Natural killer cell (primary cell): ENCODE measurements around the gene ZBTB17. TPM values are rescaled to one million over a fixed set of nuclear protein-coding genes. Genes with fewer than 3 reads are reported as not detected.
A peak's percentile ranks its signal among the peaks of the same experiment; 100 is the strongest.

ENCODE experiments used
- ATAC-seq, 3 donors: fragments of 150-1000 bp in 2 of 3; fragments of 200-7000 bp in 1 of 3; cut with Tn5 transposase; 1 replicate in 1 of 3; 2 replicates in 2 of 3; pipeline ENCODE4 v1.10.0; 2021; ENCODE audit warnings: mild to moderate bottlenecking in 2 of 3, moderate library complexity in 2 of 3
- DNase-seq, 2 donors: peaks; one replicate each; pipeline versions ENCODE4 v3.0.0 to v3.0.0-alpha.2; 2013 to 2021; ENCODE audit warnings: mixed read lengths in 1 of 2
- H3K27ac ChIP-seq: one replicate; pipeline ENCODE4 v1.5.1; 2013; ENCODE audit warnings: mild to moderate bottlenecking, low read length
- H3K27me3 ChIP-seq: one replicate; pipeline ENCODE4 v1.6.1; 2013; ENCODE audit warnings: low read length; ENCODE audit not compliant: control insufficient read depth, insufficient read depth
- H3K36me3 ChIP-seq: one replicate; pipeline ENCODE4 v1.6.1; 2013; ENCODE audit warnings: low read length; ENCODE audit not compliant: control insufficient read depth, insufficient read depth
- H3K4me1 ChIP-seq: one replicate; pipeline ENCODE4 v1.6.1; 2013; ENCODE audit warnings: low read length; ENCODE audit not compliant: control insufficient read depth, insufficient read depth
- H3K4me3 ChIP-seq: one replicate; pipeline ENCODE4 v1.5.1; 2013; ENCODE audit warnings: low read length
- H3K9me3 ChIP-seq: one replicate; pipeline ENCODE4 v1.6.1; 2013; ENCODE audit warnings: low read length; ENCODE audit not compliant: control insufficient read depth, insufficient read depth
- H3K27ac Mint-ChIP-seq, 2 donors: one replicate each; pipeline ENCODE4 v1.8.0; 2022; ENCODE audit warnings: mild to moderate bottlenecking in 2 of 2, mixed read lengths in 2 of 2, moderate library complexity in 1 of 2
- H3K27me3 Mint-ChIP-seq, 2 donors: one replicate each; pipeline ENCODE4 v1.8.0; 2022; ENCODE audit warnings: low read depth in 2 of 2, mixed read lengths in 2 of 2
- H3K36me3 Mint-ChIP-seq: one replicate; pipeline ENCODE4 v1.8.0; 2022; ENCODE audit warnings: mixed read lengths
- H3K4me1 Mint-ChIP-seq, 2 donors: one replicate each; pipeline ENCODE4 v1.8.0; 2022; ENCODE audit warnings: mixed read lengths in 2 of 2
- H3K4me3 Mint-ChIP-seq: one replicate; pipeline ENCODE4 v1.8.0; 2022; ENCODE audit warnings: mild to moderate bottlenecking, moderate library complexity, mixed read lengths
- H3K9me3 Mint-ChIP-seq, 2 donors: one replicate each; pipeline ENCODE4 v1.8.0; 2022; ENCODE audit warnings: mixed read lengths in 2 of 2
- CTCF ChIP-seq: fragments of 200-600 bp; IDR thresholded peaks from one replicate; pipeline ENCODE4 v1.8.0; 2022; ENCODE audit warnings: antibody characterized with exemption
- WGBS: methylation state at CpG from one replicate; pipeline ENCODE4 v1.1.7; 2013; ENCODE audit warnings: missing lambda C conversion rate; ENCODE audit not compliant: insufficient coverage; 5-methylcytosine and 5-hydroxymethylcytosine counted together
- intact Hi-C: fragments of 100-400 bp; cut with micrococcal nuclease; formaldehyde crosslinking; loops from one replicate; pipeline ENCODE4 v1.14.2; 2022
- total RNA-seq, 4 donors: library from RNA; stranded (reverse); fragments of 120-200 nt in 1 of 4; gene quantifications; one replicate each; pipeline versions ENCODE4 v1.2.3 to v1.2.4, GENCODE V29; 2013 to 2022

ZBTB17 gene
- total RNA-seq, 3 donors from 2014 or later (not counting 1 experiment from before 2014, with no cell fraction given), result 86.0 to 100 (median 86.9) TPM

- Mint-ChIP-seq H3K4me1 (peaks cover 33 to 39% of the 10 kb centered on the region in 2 donors), H3K27ac (peak overlapping the region in 1 of 2 donors; percentile 68)
- intact Hi-C loops, result no loop called here
These were observed 17.1 kb downstream of the ZBTB17 start for GRCh38 chr1:15958793-15959192.

GRCh38 chr1:15958111-15958510 is 17.8 kb downstream of the ZBTB17 start:
- no peaks in the 10 kb centered on the region for H3K36me3 Mint-ChIP-seq
- WGBS, result 82% methylated on average over 5 of the region's 5 CpGs
- no peak overlapping the region for H3K27ac ChIP-seq
- no peak for TF ChIP-seq CTCF
- intact Hi-C loops, result no loop called here
- ATAC-seq (no peak), DNase-seq (no peak)
- no peaks in the 10 kb centered on the region for H3K9me3 ChIP-seq
- H3K9me3 Mint-ChIP-seq, result no peaks in the 10 kb centered on the region
- peak overlapping the region in 1 of 2 donors; percentile 68 for H3K27ac Mint-ChIP-seq
- H3K4me3 Mint-ChIP-seq, result no peak overlapping the region
- peaks cover 30 to 42% of the 10 kb centered on the region in 2 donors for H3K4me1 Mint-ChIP-seq
- H3K27me3 ChIP-seq, result no peaks in the 10 kb centered on the region
- no peak overlapping the region for H3K4me3 ChIP-seq
- peaks cover 3% of the 10 kb centered on the region for H3K4me1 ChIP-seq
- H3K36me3 ChIP-seq, result peaks cover 5% of the 10 kb centered on the region
- H3K27me3 Mint-ChIP-seq, result no peaks in the 10 kb centered on the region

More at GRCh38 chr1:15958793-15959192, 17.1 kb downstream of the ZBTB17 start:
- H3K4me1 ChIP-seq, result peaks cover 6% of the 10 kb centered on the region
- ATAC-seq, result no peak
- no peaks in the 10 kb centered on the region for H3K27me3 ChIP-seq
- no peak for DNase-seq
- H3K4me3 ChIP-seq, result no peak overlapping the region
- no peaks in the 10 kb centered on the region for H3K9me3 Mint-ChIP-seq
- H3K4me3 Mint-ChIP-seq, result no peak overlapping the region
- TF ChIP-seq CTCF, result no peak
- H3K36me3 ChIP-seq, result peaks cover 5% of the 10 kb centered on the region
- no peak overlapping the region for H3K27ac ChIP-seq
- no peaks in the 10 kb centered on the region for H3K27me3 Mint-ChIP-seq
- no peaks in the 10 kb centered on the region for H3K36me3 Mint-ChIP-seq
- no peaks in the 10 kb centered on the region for H3K9me3 ChIP-seq

- no peak overlapping the region for H3K27ac ChIP-seq
- H3K36me3 ChIP-seq, result peaks cover 5% of the 10 kb centered on the region
- intact Hi-C loops, result no loop called here
- H3K9me3 ChIP-seq, result no peaks in the 10 kb centered on the region
- Mint-ChIP-seq H3K36me3 (no peaks in the 10 kb centered on the region), H3K27me3 (no peaks in the 10 kb centered on the region), H3K4me3 (no peak overlapping the region), H3K4me1 (peaks cover 31 to 46% of the 10 kb centered on the region in 2 donors), H3K27ac (peak overlapping the region in 1 of 2 donors; percentile 12), H3K9me3 (no peaks in the 10 kb centered on the region)
- no peaks in the 10 kb centered on the region for H3K27me3 ChIP-seq
- DNase-seq (no peak), ATAC-seq (no peak)
- TF ChIP-seq CTCF, result no peak
- peaks cover 3% of the 10 kb centered on the region for H3K4me1 ChIP-seq
- H3K4me3 ChIP-seq, result no peak overlapping the region
- WGBS, result 90% methylated on average over 15 of the region's 15 CpGs
These were observed 18.4 kb downstream of the ZBTB17 start for GRCh38 chr1:15957221-15958095.
